ENCODE results near the gene SMYD3.

SMYD3 gene

GRCh38 chr1:246515390-246516005 is 8.4 kb upstream of the SMYD3 start:
- no peak for DNase-seq

DNA sequence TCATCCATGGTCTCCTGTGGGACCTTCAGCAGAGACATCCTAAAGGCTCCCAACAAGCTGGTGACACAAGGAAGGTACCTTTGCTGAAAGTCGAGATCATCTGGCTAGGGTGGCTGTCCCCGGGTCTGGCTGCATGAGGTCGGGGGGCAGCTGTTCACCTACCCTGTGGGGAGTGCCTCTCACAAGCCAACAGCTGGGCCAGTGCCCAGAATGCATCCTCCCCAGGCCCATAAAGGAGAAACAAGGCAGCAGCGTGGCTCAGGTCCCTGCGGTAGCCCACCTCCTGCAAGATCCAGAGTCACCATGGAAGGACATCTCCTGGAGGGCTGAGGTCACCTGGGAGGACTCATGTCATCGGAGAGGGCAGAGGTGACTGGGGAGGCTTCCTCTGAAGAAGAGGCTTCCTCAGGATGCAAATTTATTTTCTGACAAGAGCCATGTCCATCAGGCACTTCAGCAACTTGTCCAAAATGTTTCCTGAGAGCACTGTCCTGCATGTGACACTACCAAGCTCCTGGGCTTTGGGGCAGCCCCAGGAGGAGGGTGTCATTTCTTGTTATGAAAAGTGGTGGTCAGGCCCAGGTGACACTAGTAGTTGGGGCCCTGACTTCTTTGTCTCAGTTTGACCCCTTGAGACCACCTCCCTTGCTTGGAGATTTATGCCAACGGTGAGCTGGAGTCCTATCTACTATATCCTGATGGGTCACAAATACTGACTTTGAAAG is 6.7 kb upstream of the SMYD3 start:
- no peak for DNase-seq

DNA sequence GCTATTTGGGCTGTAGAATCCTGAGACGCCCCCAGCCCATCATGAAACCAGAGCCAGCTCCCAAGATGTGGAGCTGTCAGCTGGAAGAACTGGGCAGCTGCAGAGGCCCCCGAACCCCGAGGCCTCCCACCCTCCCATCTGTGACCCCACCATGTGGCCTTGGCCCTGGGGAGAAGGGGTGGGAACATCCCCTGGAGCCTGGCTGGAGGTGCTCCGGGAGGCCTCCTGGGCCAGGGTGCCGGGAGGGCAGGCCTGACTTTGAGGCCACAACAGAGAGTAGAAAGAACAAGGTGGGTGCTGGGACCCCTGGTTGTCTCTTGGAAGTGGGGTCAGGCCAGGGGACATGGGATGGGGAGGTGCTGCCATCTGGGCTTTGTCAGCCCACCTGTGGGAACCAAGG is 6.0 kb upstream of the SMYD3 start:
- no peak for DNase-seq

GRCh38 chr1:246512635-246513034 is 5.6 kb upstream of the SMYD3 start:
- DNase-seq: no peak

DNA sequence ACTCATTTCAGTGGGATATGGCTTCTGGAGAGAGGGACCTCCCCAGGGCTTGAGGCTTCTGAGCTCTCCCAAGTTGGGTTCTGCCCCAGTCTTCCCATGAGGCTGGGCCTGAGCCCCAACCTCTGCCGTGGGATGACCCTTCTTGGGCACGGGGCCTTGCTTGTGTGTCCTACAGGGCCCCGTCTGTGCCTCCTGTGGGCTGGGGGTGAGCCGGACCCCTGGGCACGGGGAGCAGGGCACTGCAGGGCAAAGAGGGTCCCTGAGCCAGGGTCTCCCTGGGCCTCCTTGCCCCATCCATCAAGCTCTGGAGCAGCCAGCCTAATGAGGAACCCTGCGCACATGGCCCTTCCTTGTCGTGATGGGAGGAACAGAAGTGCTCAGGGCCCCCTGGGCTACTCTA is 5.2 kb upstream of the SMYD3 start:
- DNase-seq: no peak

DNA sequence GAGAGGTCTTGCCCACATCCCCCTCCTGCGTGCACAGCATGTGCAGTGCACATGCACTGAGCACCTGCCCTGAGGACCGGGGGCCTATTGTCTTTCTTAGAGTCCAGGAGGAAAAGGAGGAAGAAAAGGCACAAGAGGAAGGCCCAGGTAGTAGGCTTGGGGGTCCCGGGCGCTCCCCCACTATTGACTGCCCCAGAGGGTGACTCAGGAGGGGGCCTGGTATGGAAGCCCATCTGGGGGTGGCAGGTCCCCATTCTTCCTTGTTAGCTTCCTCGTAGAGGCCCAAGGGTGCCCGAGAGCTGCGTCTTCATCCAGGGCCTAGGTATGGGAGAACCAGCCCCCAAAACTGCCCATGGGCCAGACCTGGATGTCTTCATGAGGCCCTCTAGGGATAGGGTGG is 4.1 kb upstream of the SMYD3 start:
- no peak for DNase-seq

DNA sequence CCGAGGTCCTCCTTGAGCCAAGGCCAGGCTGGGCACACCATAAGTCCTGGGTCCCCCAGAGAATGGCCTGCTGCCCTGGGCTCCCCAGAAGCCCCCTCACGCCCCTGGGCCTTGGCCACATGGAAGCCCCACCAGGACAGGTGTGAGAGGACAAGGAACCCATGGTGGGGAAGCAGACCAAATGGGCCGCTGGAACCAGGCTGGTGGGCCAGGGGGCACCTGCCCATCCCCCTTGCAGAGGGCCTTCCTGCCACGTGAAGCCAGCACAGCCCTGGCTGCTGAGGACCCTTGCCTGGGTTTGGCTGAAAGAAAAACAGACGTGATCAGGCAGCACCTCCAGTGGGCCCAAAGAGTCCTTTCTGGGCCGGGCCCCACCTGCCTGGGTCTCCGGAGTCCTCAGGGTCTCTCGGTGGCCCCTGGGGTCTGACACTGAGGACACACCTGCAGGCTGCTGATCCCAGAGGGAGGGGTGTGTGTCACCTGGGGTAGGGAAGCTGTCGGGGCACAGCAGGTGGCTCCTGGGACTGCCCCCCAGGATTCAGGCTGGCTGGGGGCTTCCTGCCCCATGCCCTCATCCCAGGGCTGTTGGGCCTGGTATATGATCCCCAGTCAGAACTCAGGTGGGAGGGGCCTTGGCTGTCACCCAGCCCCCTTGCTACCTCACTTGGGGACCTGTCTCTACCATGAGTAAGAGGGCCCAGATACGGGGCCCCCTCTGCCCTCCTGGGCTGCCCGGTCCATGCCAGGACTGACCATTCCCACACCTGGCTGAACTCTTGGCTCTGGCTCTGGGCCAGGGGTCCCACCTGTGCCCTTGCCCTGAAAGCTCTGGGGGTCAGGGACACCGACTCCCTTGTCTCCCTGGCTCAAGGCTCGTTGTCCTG is 3.3 kb upstream of the SMYD3 start:
- no peak for DNase-seq

GRCh38 chr1:246508897-246509688 is 2.0 kb upstream of the SMYD3 start:
- no peak for DNase-seq

DNA sequence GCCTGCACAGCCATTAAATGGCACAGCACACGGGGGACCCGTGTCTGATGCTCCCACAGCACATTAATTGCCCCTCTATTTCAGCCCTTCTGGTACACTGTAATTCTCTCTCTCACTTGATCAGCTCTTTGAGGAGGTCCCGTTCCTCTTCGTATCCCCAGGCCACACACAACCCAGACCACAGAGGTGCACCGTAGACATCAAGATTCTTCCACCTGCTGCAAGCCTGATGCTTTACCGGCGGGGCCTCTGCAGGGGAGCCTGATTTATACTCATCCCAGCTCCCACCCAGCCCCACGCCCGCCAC is 759 bp downstream of the SMYD3 start:
- peak in 1 of 4 experiments; percentile 7 for DNase-seq

- DNase-seq: no peak
Measured at GRCh38 chr1:246503341-246503740, 3.7 kb downstream of the SMYD3 start.

DNA sequence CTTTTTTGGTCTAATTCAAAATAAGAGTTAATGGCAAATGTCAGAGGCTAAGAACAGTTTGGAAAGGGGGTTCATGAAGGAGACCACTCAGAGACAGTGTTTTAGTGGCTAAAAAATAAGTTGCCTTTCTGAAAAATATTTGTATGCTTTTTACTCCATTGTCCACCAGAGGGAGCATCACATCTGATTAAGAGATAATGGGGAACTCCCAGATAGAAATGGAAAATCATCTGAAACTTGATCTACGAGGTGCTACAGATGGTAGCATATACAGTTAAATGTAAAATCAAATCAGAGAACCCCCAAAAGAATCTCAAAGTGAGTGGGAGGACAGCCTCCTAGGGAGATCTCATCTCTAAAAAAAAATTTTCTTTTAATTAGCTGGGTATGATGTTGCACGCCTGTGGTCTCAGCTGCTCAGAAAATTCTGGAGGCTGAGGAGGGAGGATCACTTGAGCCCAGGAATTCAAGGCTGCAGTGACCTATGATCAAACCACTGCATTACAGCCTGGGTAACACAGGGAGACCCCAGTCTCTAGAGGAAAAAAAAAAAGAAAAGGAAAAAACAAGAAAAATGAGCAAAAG is 9.7 kb downstream of the SMYD3 start:
- DNase-seq: peak; percentile 17 to 90 (median 77)

- DNase-seq: peak; percentile 55 to 73 (median 65)
Measured at GRCh38 chr1:246492611-246493245, 14.4 kb downstream of the SMYD3 start.

- DNase-seq: no peak
Measured at GRCh38 chr1:246491551-246492053, 15.5 kb downstream of the SMYD3 start.

DNA sequence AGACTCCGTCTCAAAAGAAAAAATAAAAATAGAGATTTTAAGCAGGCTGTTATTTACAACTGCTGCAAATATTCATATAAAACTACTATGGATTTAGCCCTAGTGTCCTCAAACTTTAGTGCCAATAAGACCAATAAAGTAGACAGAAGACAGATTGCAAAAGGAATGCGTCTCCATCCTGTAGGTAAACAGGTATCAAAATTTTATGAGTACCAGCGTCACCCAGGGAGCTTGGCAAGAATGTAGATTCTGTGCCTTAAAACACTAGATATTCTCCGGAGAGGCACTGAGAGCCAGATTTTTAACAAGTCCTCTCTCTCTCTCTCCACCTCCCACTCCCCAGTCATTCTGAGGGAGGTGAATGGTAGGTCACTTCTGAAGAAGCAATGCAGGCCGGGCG is 18.4 kb downstream of the SMYD3 start:
- DNase-seq: no peak

- DNase-seq: no peak
Measured at GRCh38 chr1:246483569-246483933, 23.5 kb downstream of the SMYD3 start.

- no peak for DNase-seq
Measured at GRCh38 chr1:246482805-246483568, 24.1 kb downstream of the SMYD3 start.

DNA sequence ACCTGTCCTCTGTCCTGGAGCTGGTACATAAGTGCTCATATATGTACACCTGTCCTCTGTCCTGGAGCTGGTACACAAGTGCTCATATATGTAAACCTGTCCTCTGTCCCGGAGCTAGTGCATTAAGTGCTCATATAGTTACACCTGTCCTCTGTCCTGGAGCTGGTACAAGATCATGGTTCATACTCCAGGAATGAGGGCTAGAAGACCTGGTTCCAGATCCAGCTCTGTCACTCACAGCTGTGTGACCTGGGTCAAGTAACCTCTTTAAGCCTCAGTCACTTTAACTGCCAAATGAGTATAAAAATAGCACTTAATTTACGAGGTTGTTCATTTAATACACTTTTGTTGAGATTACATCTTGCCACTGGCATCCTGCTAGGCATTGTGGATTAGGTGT is 28.0 kb downstream of the SMYD3 start:
- DNase-seq: no peak

DNA sequence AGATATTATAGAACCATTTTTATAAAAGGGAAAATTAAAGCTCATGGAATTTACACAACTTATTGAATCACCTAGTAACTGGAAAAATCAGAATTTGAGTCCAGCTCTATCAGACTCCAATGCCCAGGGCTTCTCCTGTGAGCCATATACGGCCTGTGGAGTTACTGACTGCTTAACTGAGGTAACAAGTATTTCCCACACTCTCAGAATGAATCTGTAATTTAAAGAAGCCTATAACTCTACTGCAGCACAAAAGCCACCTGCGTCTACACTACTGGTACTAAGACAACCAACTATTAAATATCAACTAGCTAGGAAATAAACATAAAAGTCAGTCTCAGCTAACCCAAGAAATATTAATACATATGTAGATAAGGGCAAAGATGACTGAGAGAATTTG is 29.4 kb downstream of the SMYD3 start:
- DNase-seq: no peak

DNA sequence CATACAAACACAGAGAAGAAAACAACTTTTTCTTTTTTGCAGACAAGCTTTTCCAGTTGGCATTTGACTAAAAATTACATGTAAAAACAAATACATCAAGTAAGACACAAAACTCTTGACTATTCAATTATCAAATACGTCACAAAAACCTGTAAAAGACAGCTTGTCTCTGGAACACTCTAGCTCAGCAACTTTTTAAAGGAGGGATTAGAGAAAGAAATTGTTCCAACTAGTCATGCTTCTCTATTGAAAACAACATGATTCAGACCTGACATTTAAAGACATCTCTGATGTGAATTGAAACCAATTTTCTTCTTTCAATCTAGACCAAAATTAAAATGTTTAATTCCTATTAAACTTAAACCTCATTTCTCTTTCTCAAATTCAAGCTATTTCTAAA is 30.3 kb downstream of the SMYD3 start:
- no peak for DNase-seq

- no peak for DNase-seq
Measured at GRCh38 chr1:246471688-246472087, 35.4 kb downstream of the SMYD3 start.

DNA sequence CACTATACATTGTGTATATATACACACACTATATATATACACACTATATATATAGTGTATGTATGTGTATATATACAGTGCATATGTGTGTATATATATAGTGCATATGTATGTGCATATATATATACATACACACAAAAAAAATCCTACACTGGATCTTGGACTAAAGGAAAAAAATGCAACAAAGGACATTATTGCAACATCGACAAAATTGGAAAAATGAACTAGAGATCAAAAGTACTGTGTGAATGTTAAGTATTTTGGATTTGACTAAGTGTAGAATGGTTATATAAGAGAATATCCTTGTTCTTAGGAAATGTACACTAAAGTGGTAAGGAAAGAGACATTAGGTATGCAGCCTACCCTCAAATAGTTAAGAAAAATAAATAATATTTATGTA is 36.5 kb downstream of the SMYD3 start:
- DNase-seq: no peak
